ENCODE data around the gene SPDYE1. TPM values are rescaled to one million over a fixed set of nuclear protein-coding genes. Genes with fewer than 3 reads are reported as not detected.

Gene SPDYE1
- total RNA-seq, 1 donor from 2014 or later: not detected

DNA sequence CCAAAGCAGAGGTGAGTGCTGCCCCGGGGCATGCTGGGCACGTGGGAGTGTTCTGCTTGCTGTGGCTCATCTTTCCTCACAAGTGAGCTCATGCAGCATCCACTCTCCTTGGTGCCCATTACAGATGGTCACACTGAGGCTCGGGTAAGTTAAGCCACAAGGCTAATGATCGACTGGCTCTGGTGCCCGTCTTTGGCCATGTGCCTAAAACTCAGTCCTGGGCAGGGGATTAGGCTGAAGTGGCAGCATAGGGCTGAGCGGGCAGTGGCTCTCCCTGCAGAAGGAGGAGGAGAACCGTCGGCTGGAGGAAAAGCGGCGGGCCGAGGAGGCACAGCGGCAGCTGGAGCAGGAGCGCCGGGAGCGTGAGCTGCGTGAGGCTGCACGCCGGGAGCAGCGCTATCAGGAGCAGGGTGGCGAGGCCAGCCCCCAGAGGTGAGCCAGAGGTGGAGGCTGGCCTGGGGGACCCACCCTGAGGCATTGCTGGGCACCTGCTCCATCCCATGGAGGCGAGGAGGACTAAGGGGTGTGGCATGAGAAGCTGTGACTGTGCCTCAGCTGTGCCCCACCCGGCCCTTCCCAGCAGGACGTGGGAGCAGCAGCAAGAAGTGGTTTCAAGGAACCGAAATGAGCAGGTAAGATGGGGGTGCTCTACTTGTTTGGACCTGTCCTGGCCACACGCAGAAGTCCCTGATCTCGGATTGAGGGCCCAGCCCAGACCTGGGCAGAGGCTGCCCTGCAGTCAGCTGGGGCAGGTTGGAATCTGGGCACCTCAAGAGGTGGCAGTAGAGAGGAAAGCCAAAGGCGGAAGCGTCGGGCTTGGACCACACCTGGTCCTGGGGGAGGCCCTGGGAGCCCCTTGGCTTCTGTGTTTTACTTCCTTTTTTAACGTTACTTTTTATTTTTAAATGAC, 60.4 kb downstream of the SPDYE1 start:
- H3K36me3 ChIP-seq: peaks cover 93% of the 10 kb centered on the region
- H3K9me3 ChIP-seq: no peaks in the 10 kb centered on the region
- no peak overlapping the region for H3K4me3 ChIP-seq
- H3K27me3 ChIP-seq (ENCODE audit: low read depth): no peaks in the 10 kb centered on the region
- intact Hi-C loops (cut with DNase I): no loop called here
- ATAC-seq (no peak), DNase-seq (no peak)
- TF ChIP-seq, protein P1, sequence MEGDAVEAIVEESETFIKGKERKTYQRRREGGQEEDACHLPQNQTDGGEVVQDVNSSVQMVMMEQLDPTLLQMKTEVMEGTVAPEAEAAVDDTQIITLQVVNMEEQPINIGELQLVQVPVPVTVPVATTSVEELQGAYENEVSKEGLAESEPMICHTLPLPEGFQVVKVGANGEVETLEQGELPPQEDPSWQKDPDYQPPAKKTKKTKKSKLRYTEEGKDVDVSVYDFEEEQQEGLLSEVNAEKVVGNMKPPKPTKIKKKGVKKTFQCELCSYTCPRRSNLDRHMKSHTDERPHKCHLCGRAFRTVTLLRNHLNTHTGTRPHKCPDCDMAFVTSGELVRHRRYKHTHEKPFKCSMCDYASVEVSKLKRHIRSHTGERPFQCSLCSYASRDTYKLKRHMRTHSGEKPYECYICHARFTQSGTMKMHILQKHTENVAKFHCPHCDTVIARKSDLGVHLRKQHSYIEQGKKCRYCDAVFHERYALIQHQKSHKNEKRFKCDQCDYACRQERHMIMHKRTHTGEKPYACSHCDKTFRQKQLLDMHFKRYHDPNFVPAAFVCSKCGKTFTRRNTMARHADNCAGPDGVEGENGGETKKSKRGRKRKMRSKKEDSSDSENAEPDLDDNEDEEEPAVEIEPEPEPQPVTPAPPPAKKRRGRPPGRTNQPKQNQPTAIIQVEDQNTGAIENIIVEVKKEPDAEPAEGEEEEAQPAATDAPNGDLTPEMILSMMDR (IDR thresholded peaks at IDR 0.05): no peak
- no peak overlapping the region for H3K27ac ChIP-seq
- H3K4me1 ChIP-seq: no peaks in the 10 kb centered on the region

DNA sequence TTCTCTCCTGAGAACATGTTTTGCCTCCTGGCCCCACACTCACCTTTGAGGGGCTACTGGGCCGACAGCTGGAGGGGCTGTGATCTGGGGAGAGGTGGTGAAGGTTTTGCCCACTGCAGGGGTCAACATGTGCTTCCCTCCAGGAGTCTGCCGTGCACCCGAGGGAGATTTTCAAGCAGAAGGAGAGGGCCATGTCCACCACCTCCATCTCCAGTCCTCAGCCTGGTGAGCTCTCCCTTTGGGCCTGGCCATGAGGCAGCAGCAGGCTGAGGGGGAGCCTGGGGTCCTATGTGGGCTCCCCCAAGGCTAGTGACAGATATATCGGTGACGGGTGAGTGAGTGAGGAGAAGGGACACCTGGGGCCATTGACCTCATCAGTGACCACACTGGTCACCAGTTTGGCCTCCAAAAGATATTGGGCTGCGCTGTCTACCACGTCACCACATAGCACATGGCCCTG, 61.1 kb downstream of the SPDYE1 start:
- ATAC-seq (no peak), DNase-seq (peak; percentile 20)
- TF ChIP-seq, protein P1 (IDR thresholded peaks at IDR 0.05): no peak
- intact Hi-C loops (cut with DNase I): no loop called here
- Histone ChIP-seq H3K9me3 (no peaks in the 10 kb centered on the region), H3K4me3 (no peak overlapping the region), H3K4me1 (peaks cover under 1% of the 10 kb centered on the region), H3K27me3 (ENCODE audit: low read depth) (no peaks in the 10 kb centered on the region), H3K36me3 (peaks cover 86% of the 10 kb centered on the region), H3K27ac (no peak overlapping the region)

DNA sequence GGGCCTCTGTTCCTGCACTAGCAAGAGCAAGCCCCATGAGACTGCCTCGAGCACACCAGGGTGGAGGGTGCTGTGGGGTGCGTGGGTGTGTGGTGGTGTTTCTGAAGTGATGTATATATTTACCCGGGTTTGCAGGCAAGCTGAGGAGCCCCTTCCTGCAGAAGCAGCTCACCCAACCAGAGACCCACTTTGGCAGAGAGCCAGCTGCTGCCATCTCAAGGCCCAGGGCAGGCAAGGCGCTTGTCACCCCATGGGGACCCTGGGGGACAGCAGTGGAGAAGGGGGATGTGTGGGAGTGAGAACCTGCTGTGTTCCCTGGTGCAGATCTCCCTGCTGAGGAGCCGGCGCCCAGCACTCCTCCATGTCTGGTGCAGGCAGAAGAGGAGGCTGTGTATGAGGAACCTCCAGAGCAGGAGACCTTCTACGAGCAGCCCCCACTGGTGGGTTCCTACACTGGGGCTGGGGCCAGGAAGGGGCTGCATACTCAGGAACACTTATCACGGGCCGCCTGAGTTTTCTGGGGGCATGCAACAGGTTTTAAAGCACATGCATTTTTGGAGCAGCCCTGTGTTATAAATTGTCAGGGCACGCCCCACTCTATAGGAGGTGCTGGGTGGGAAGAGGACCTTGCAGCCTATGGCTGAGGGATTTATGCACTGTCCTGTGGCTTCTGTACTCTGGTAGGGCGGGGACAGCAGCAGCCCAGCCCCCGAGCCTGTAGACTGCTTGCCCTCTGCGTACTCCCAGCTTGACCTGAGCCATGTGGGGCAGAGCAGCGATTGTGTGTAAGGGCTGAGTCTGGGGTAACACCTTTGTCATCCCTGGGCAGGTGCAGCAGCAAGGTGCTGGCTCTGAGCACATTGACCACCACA, 61.8 kb downstream of the SPDYE1 start:
- no peaks in the 10 kb centered on the region for H3K9me3 ChIP-seq
- H3K27ac ChIP-seq: no peak overlapping the region
- peaks cover 80% of the 10 kb centered on the region for H3K36me3 ChIP-seq
- intact Hi-C loops (cut with DNase I): no loop called here
- DNase-seq (peak; percentile 45), ATAC-seq (no peak)
- TF ChIP-seq, protein P1 (IDR thresholded peaks at IDR 0.05): no peak
- H3K27me3 ChIP-seq (ENCODE audit: low read depth): no peaks in the 10 kb centered on the region
- peaks cover 7% of the 10 kb centered on the region for H3K4me1 ChIP-seq
- H3K4me3 ChIP-seq: no peak overlapping the region

Small RNA genes within 50 kb of the gene (microRNA-seq; reads per million reads assigned to microRNA genes)
- gene MIR6837 (ENCODE audit: borderline number of aligned reads): not detected

Other genes with a start within 250 kb of the SPDYE1 start
- 106 TPM for gene BLVRA, start 239.2 kb upstream of the SPDYE1 start, total RNA-seq
- 58.2 TPM for gene MRPS24, start 128.4 kb upstream of the SPDYE1 start, total RNA-seq
- gene URGCP, start 91.3 kb upstream of the SPDYE1 start, total RNA-seq: 26.1 TPM
- gene UBE2D4, start 71.5 kb upstream of the SPDYE1 start, total RNA-seq: 21.3 TPM
- 109 TPM for gene DBNL, start 46.8 kb downstream of the SPDYE1 start, total RNA-seq
- gene PGAM2, start 67.7 kb downstream of the SPDYE1 start, total RNA-seq: 0.44 TPM
- gene POLM, start 84.6 kb downstream of the SPDYE1 start, total RNA-seq: 24.2 TPM
- 82.5 TPM for gene AEBP1, start 106.4 kb downstream of the SPDYE1 start, total RNA-seq
- 48.3 TPM for gene POLD2, start 125.7 kb downstream of the SPDYE1 start, total RNA-seq
- 1.6 TPM for gene MYL7, start 143.4 kb downstream of the SPDYE1 start, total RNA-seq
- gene GCK, start 191.5 kb downstream of the SPDYE1 start, total RNA-seq: 0.47 TPM
- gene YKT6, start 203.1 kb downstream of the SPDYE1 start, total RNA-seq: 58.7 TPM